MCF 10A (cell line): ENCODE data around the gene LOXL3. TPM values are rescaled to one million over a fixed set of nuclear protein-coding genes. Genes with fewer than 3 reads are reported as not detected.
A peak's percentile ranks its signal among the peaks of the same experiment; 100 is the strongest.

Experiments
- BruUV-seq: library from RNA; stranded (reverse); fragments of 400-500 nt; replicated peaks from 2 replicates; lab custom pipeline; 2021; lab: Mats Ljungman, UMichigan
- CTCF ChIA-PET: fragments of 300-600 bp; sonication (Branson Sonifier 250); formaldehyde crosslinking; extraction: SDS; loops from one replicate; lab custom pipeline; 2021; ENCODE audit warnings: antibody characterized with exemption, inconsistent platforms; lab: Yijun Ruan, JAX
- POLR2A ChIA-PET: fragments of 300-600, 350-650 bp; sonication (Branson Sonifier 250); formaldehyde crosslinking; extraction: SDS; loops from one replicate; lab custom pipeline; 2020; ENCODE audit warnings: antibody characterized with exemption, inconsistent platforms; lab: Yijun Ruan, JAX
- DNase-seq: peaks from one replicate; pipeline ENCODE4 v3.0.0-alpha.2; 2018; ENCODE audit not compliant: unreplicated experiment
- H3K27ac Mint-ChIP-seq: one replicate; pipeline ENCODE4 v1.8.0; 2022; ENCODE audit warnings: mild to moderate bottlenecking, low read depth, mixed read lengths; ENCODE audit not compliant: unreplicated experiment
- H3K27me3 Mint-ChIP-seq: one replicate; pipeline ENCODE4 v1.8.0; 2022; ENCODE audit warnings: mixed read lengths; ENCODE audit not compliant: insufficient read depth, unreplicated experiment
- H3K36me3 Mint-ChIP-seq: one replicate; pipeline ENCODE4 v1.8.0; 2022; ENCODE audit warnings: mild to moderate bottlenecking, moderate library complexity, mixed read lengths; ENCODE audit not compliant: insufficient read depth, unreplicated experiment
- H3K4me1 Mint-ChIP-seq: one replicate; pipeline ENCODE4 v1.8.0; 2022; ENCODE audit warnings: mixed read lengths; ENCODE audit not compliant: insufficient read depth, unreplicated experiment
- H3K4me3 Mint-ChIP-seq: one replicate; pipeline ENCODE4 v1.8.0; 2022; ENCODE audit warnings: mild to moderate bottlenecking, moderate library complexity, mixed read lengths; ENCODE audit not compliant: unreplicated experiment
- H3K9me3 Mint-ChIP-seq: one replicate; pipeline ENCODE4 v1.8.0; 2022; ENCODE audit warnings: mixed read lengths; ENCODE audit not compliant: unreplicated experiment
- intact Hi-C: fragments of 100-400 bp; cut with micrococcal nuclease; formaldehyde crosslinking; loops from 2 replicates; pipeline ENCODE4 v1.14.1; 2022
- total RNA-seq: library from RNA; stranded (reverse); gene quantifications from 2 replicates; pipeline ENCODE4 v1.2.3, GENCODE V29; 2022
- TF ChIP-seq, protein P1 (sequence below): fragments of 200-600 bp; IDR thresholded peaks from one replicate; pipeline ENCODE4 v1.8.0; 2022; ENCODE audit warnings: antibody characterized with exemption, mild to moderate bottlenecking; ENCODE audit not compliant: unreplicated experiment

The LOXL3 gene
- total RNA-seq, 1 experiment from 2014 or later, result 0.93 TPM

DNA sequence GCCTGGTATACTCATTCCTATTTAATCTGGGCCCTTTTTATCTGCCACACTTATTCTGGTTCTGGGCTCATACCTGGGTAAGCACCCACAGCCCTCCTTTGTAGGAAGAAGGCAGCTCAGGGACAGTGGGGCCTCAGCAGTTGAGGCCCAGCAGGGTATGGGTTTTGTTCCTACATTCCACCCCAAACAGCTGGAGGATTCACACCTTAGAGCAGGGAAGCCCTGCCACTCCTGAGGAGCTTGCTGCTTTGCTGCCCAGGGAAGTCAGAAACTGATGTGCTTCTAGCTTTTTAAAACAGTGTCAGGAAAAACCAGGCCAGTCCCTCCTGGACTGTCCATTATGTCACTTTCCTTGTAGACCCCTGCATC, 53.2 kb downstream of the LOXL3 start:
- peaks cover 32% of the 10 kb centered on the region for H3K36me3 Mint-ChIP-seq
- POLR2A ChIA-PET, result interaction anchor here (0.7 to 1.2 kb wide), 6 partner anchors 8 to 42 kb away, joined by 3 read pairs; partner anchors contain the start of genes DQX1 and WBP1
- no peak for DNase-seq
- no peaks in the 10 kb centered on the region for H3K9me3 Mint-ChIP-seq
- H3K27me3 Mint-ChIP-seq, result peaks cover 16% of the 10 kb centered on the region
- H3K4me1 Mint-ChIP-seq, result peaks cover 22% of the 10 kb centered on the region
- TF ChIP-seq, protein P1, sequence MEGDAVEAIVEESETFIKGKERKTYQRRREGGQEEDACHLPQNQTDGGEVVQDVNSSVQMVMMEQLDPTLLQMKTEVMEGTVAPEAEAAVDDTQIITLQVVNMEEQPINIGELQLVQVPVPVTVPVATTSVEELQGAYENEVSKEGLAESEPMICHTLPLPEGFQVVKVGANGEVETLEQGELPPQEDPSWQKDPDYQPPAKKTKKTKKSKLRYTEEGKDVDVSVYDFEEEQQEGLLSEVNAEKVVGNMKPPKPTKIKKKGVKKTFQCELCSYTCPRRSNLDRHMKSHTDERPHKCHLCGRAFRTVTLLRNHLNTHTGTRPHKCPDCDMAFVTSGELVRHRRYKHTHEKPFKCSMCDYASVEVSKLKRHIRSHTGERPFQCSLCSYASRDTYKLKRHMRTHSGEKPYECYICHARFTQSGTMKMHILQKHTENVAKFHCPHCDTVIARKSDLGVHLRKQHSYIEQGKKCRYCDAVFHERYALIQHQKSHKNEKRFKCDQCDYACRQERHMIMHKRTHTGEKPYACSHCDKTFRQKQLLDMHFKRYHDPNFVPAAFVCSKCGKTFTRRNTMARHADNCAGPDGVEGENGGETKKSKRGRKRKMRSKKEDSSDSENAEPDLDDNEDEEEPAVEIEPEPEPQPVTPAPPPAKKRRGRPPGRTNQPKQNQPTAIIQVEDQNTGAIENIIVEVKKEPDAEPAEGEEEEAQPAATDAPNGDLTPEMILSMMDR, result no peak
- CTCF ChIA-PET, result interaction anchor here (1.4 to 4.5 kb wide), 2 partner anchors 19 to 87 kb away, joined by 5 to 22 read pairs; no protein-coding TSS in a partner anchor
- no peak overlapping the region for H3K4me3 Mint-ChIP-seq
- intact Hi-C loops, result no loop called here
- H3K27ac Mint-ChIP-seq, result no peak overlapping the region
- BruUV-seq, result no TSS peak

DNA sequence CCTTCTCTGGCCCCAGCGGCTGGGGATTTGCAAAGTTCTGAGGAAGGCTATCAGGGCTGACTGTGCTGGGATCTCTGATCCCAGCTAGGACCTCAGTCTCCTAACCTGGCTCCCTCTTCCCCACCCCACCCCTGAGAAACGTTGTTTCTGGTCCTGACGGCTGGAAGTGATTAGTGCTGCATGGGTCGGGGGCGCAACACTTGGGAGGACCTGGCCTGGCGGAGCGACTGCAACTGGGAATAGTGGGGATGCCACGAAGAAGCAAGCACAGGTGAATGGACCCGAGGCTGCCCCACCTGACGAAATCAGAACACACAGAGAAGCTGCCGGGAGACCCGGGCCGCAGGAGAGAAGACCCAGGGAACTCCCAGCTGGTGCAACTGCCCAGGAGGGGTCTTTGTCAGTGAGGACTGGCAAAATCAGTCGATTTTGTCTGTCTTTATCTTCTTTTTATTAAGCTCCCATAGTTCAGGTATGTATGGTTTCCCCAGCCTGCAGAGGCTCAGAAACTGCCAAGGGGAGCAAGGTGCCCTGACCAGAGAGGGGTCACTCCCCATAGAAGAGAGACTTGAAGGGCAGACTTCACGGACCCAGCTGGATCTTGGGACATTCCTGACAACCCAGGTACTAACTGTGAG, 53.7 kb downstream of the LOXL3 start:
- BruUV-seq, result no TSS peak
- no peak for DNase-seq
- intact Hi-C loops, result no loop called here
- no peak overlapping the region for H3K27ac Mint-ChIP-seq
- H3K4me3 Mint-ChIP-seq, result no peak overlapping the region
- peaks cover 17% of the 10 kb centered on the region for H3K4me1 Mint-ChIP-seq
- POLR2A ChIA-PET, result interaction anchor here (0.7 to 1.2 kb wide), 5 partner anchors 8 to 32 kb away, joined by 3 read pairs; partner anchors contain the start of gene DQX1
- TF ChIP-seq, protein P1, result no peak
- peaks cover 27% of the 10 kb centered on the region for H3K36me3 Mint-ChIP-seq
- no peaks in the 10 kb centered on the region for H3K9me3 Mint-ChIP-seq
- peaks cover 16% of the 10 kb centered on the region for H3K27me3 Mint-ChIP-seq
- CTCF ChIA-PET, result interaction anchor here (4.5 kb wide), 1 partner anchor 87 kb away, joined by 22 read pairs; no protein-coding TSS in a partner anchor

DNA sequence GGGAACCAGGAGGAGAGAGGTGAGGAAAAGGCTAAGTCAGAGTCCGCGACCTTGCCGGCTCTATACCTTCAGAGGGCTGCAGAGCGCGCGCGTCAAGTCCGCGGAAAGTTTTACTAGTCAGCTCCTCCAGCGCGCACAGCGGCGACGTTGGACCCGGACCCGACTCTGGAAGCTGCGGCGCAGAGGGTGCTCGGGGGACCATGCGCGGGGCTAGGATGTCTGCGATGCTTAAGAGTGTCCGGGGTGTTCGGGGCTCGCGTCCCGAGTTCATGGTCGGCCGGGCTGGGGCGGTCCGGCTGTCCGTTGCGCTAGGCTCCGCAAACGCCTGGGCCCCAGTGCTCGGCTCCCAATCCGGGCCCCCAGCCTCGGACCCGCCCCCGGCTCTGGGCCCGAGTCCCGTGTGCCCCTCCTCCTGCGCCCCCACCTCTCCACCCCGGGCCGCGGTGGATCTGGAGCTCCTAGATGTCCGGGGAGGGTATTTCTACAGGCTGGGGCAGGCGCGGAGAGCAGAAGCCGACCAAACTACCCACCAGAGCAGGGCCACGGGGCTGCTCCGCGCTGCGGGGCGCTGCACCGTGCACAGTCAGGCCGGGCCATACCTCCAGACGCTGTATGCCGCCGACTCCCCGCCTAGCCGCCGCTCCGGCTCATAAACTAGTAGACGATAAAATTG, 54.3 kb downstream of the LOXL3 start, which contains the start of gene LBX2:
LBX2 (minus strand) TSS at position 337 of the 673 bp plus-strand sequence; CDS start at position 271, 66 bp downstream.
- Mint-ChIP-seq H3K27me3 (peaks cover 16% of the 10 kb centered on the region), H3K9me3 (no peaks in the 10 kb centered on the region), H3K36me3 (peaks cover 21% of the 10 kb centered on the region), H3K4me1 (peaks cover 11% of the 10 kb centered on the region), H3K4me3 (peak within 1 kb of the TSS; percentile 51), H3K27ac (no peak within 1 kb of the TSS)
- DNase-seq, result no peak
- CTCF ChIA-PET, result no interaction called here
- POLR2A ChIA-PET, result no interaction called here
- no TSS peak for BruUV-seq
- TF ChIP-seq, protein P1, result no peak
- intact Hi-C loops, result no loop called here
